HCEC 1CT (cell line): ENCODE measurements around the gene TMEM26.

Source experiments
- DNase-seq: peaks from one replicate; pipeline ENCODE4 v3.0.0-alpha.2; 2017

Gene TMEM26

GRCh38 chr10:61452655-61453641 is at the start of gene TMEM26:
TSS of gene TMEM26 (minus strand) at chr10:61453381. CDS start at chr10:61453081, 300 bp downstream.
- DNase-seq, result peak; percentile 42

- DNase-seq, result no peak
Measured at GRCh38 chr10:61500460-61500859, 47.3 kb upstream of the TMEM26 start.

GRCh38 chr10:61492364-61492995 is 39.3 kb upstream of the TMEM26 start:
- DNase-seq, result no peak

GRCh38 chr10:61487506-61487905 is 34.3 kb upstream of the TMEM26 start:
- peak; percentile 63 for DNase-seq

- DNase-seq, result peak; percentile 70
Measured at GRCh38 chr10:61486738-61487396, 33.7 kb upstream of the TMEM26 start.

GRCh38 chr10:61486251-61486650 is 33.1 kb upstream of the TMEM26 start:
- DNase-seq, result no peak

- DNase-seq, result no peak
Measured at GRCh38 chr10:61481597-61481996, 28.4 kb upstream of the TMEM26 start.

GRCh38 chr10:61480208-61480607 is 27.0 kb upstream of the TMEM26 start:
- no peak for DNase-seq

GRCh38 chr10:61478621-61479312 is 25.6 kb upstream of the TMEM26 start:
- DNase-seq, result no peak

- no peak for DNase-seq
Measured at GRCh38 chr10:61477451-61477850, 24.3 kb upstream of the TMEM26 start.

- no peak for DNase-seq
Measured at GRCh38 chr10:61476529-61476928, 23.3 kb upstream of the TMEM26 start.

- peak; percentile 83 for DNase-seq
Measured at GRCh38 chr10:61475449-61475873, 22.3 kb upstream of the TMEM26 start.

GRCh38 chr10:61472090-61472674 is 19.0 kb upstream of the TMEM26 start:
- peak; percentile 22 for DNase-seq

- DNase-seq, result no peak
Measured at GRCh38 chr10:61471491-61471890, 18.3 kb upstream of the TMEM26 start.

GRCh38 chr10:61470740-61471139 is 17.6 kb upstream of the TMEM26 start:
- DNase-seq, result no peak

- DNase-seq, result peak; percentile 29
Measured at GRCh38 chr10:61465901-61466632, 12.9 kb upstream of the TMEM26 start.

- DNase-seq, result no peak
Measured at GRCh38 chr10:61465171-61465496, 12.0 kb upstream of the TMEM26 start.

- DNase-seq, result peak; percentile 88
Measured at GRCh38 chr10:61464461-61465170, 11.4 kb upstream of the TMEM26 start.

- peak; percentile 76 for DNase-seq
Measured at GRCh38 chr10:61463035-61463909, 10.1 kb upstream of the TMEM26 start.

- no peak for DNase-seq
Measured at GRCh38 chr10:61460835-61461234, 7.7 kb upstream of the TMEM26 start.
